Sigmoid colon (tissue), 4 donors: ENCODE measurements around the gene SHH.

Experiments used
- EP300 ChIP-seq, 4 donors: sonication (generic); formaldehyde crosslinking; IDR thresholded peaks; one replicate each; pipeline ENCODE4 v1.6.1; 2017; ENCODE audit warnings: antibody characterized with exemption in 4 of 4
- POLR2A ChIP-seq, 2 donors: fragments of 450-650 bp; IDR thresholded peaks; one replicate each; pipeline ENCODE4 v1.6.1; 2016; ENCODE audit warnings: antibody characterized with exemption in 2 of 2, mild to moderate bottlenecking in 2 of 2, moderate library complexity in 2 of 2
- POLR2AphosphoS5 ChIP-seq, 4 donors: sonication (generic); formaldehyde crosslinking; IDR thresholded peaks; one replicate each; pipeline ENCODE4 v1.6.1; 2017; ENCODE audit warnings: antibody characterized with exemption in 4 of 4
- TF ChIP-seq, protein P1 (sequence below), 4 experiments: fragments of 450-650 bp in 3 of 4; fragments of 200-600 bp in 1 of 4; IDR thresholded peaks; one replicate each; pipeline ENCODE4 v1.5.1; 2016 to 2019; ENCODE audit warnings: antibody characterized with exemption in 4 of 4, mild to moderate bottlenecking in 3 of 4, moderate library complexity in 2 of 4

DNA sequence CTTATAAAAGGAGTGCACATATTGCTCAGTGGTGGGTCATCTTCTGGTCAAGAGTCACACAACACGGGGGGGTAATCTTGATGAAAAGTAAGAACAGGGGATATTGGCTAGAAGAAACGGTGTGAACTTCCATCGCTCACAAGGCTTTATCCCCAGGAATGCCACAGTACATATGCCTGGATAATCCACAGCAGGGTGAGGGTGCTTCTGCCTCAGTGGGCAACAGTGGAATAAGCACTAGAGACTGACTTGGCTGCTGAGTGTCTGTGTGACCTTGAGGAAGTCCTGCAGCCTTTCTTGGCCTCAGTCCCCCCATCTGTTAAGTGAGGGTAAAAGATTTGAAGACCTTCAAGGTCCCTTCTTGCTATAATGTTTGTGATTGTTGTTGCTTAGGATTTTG lies 44.9 kb upstream of the SHH start:
- TF ChIP-seq, protein P1, sequence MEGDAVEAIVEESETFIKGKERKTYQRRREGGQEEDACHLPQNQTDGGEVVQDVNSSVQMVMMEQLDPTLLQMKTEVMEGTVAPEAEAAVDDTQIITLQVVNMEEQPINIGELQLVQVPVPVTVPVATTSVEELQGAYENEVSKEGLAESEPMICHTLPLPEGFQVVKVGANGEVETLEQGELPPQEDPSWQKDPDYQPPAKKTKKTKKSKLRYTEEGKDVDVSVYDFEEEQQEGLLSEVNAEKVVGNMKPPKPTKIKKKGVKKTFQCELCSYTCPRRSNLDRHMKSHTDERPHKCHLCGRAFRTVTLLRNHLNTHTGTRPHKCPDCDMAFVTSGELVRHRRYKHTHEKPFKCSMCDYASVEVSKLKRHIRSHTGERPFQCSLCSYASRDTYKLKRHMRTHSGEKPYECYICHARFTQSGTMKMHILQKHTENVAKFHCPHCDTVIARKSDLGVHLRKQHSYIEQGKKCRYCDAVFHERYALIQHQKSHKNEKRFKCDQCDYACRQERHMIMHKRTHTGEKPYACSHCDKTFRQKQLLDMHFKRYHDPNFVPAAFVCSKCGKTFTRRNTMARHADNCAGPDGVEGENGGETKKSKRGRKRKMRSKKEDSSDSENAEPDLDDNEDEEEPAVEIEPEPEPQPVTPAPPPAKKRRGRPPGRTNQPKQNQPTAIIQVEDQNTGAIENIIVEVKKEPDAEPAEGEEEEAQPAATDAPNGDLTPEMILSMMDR (IDR thresholded peaks at IDR 0.05) = no peak
- TF ChIP-seq POLR2A (IDR thresholded peaks at IDR 0.05) (no peak), EP300 (IDR thresholded peaks at IDR 0.05) (no peak), POLR2AphosphoS5 (IDR thresholded peaks at IDR 0.05) (no peak)
